Neural cell (in vitro differentiated cells): ENCODE measurements around the gene AGBL5.

Experiments
- EP300 ChIP-seq: fragments of 450-650 bp; conservative IDR thresholded peaks from 2 replicates; pipeline ENCODE4 v1.6.1; 2014; ENCODE audit warnings: antibody characterized with exemption, mild to moderate bottlenecking, moderate library complexity; ENCODE audit not compliant: poor library complexity, severe bottlenecking
- EZH2 ChIP-seq: fragments of 200-600, 300-800 bp; shearing (Covaris generic), sonication (generic); IDR thresholded peaks from 2 replicates; pipeline ENCODE4 v1.6.1; 2014; ENCODE audit warnings: antibody characterized with exemption, low read length, borderline replicate concordance, mild to moderate bottlenecking; ENCODE audit not compliant: insufficient read depth, poor library complexity, severe bottlenecking
- POLR2AphosphoS5 ChIP-seq: IDR thresholded peaks from 2 replicates; pipeline ENCODE4 v1.6.1; 2012
- RAD21 ChIP-seq: fragments of 450-650 bp; conservative IDR thresholded peaks from 2 replicates; pipeline ENCODE4 v1.6.1; 2014; ENCODE audit warnings: antibody characterized with exemption, mild to moderate bottlenecking, moderate library complexity
- SMC3 ChIP-seq: fragments of 450-650 bp; conservative IDR thresholded peaks from 2 replicates; pipeline ENCODE4 v1.6.1; 2014; ENCODE audit warnings: antibody characterized with exemption, mild to moderate bottlenecking, moderate library complexity; ENCODE audit not compliant: poor library complexity
- TAF1 ChIP-seq: IDR thresholded peaks from 2 replicates; pipeline ENCODE4 v1.6.1; 2012; ENCODE audit warnings: low read depth
- TF ChIP-seq, protein P1 (sequence below): IDR thresholded peaks from 2 replicates; pipeline ENCODE4 v1.6.1; 2012; ENCODE audit warnings: borderline replicate concordance
- TF ChIP-seq, protein P2 (sequence below): fragments of 450-650 bp; IDR thresholded peaks from 2 replicates; pipeline ENCODE4 v1.5.1; 2014; ENCODE audit warnings: antibody characterized with exemption, mild to moderate bottlenecking, moderate library complexity; ENCODE audit not compliant: poor library complexity, severe bottlenecking

DNA sequence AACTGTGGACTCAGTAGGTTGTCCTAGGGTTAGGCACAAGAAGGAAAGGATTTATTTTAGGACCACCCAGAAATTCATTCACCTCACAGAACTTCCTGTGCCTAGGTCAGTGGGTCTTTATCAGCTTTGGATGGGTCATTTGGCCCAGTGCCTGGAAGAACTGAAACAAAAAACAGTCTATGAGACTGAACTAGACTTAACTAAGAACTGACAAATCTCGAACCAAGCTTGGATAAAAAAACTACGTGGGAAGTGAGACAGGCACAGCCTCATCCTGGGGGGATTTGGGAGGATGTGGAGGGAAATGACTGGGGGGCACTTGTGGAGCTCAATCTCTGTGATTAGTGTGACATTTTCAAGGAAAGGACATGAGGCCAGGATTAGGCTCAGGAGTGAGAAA lies 22.3 kb downstream of the AGBL5 start:
- TF ChIP-seq, protein P1, sequence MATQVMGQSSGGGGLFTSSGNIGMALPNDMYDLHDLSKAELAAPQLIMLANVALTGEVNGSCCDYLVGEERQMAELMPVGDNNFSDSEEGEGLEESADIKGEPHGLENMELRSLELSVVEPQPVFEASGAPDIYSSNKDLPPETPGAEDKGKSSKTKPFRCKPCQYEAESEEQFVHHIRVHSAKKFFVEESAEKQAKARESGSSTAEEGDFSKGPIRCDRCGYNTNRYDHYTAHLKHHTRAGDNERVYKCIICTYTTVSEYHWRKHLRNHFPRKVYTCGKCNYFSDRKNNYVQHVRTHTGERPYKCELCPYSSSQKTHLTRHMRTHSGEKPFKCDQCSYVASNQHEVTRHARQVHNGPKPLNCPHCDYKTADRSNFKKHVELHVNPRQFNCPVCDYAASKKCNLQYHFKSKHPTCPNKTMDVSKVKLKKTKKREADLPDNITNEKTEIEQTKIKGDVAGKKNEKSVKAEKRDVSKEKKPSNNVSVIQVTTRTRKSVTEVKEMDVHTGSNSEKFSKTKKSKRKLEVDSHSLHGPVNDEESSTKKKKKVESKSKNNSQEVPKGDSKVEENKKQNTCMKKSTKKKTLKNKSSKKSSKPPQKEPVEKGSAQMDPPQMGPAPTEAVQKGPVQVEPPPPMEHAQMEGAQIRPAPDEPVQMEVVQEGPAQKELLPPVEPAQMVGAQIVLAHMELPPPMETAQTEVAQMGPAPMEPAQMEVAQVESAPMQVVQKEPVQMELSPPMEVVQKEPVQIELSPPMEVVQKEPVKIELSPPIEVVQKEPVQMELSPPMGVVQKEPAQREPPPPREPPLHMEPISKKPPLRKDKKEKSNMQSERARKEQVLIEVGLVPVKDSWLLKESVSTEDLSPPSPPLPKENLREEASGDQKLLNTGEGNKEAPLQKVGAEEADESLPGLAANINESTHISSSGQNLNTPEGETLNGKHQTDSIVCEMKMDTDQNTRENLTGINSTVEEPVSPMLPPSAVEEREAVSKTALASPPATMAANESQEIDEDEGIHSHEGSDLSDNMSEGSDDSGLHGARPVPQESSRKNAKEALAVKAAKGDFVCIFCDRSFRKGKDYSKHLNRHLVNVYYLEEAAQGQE = no peak
- TF ChIP-seq POLR2AphosphoS5 (no peak), TAF1 (no peak), RAD21 (no peak), SMC3 (no peak), EZH2 (no peak), EP300 (no peak)
- TF ChIP-seq, protein P2, sequence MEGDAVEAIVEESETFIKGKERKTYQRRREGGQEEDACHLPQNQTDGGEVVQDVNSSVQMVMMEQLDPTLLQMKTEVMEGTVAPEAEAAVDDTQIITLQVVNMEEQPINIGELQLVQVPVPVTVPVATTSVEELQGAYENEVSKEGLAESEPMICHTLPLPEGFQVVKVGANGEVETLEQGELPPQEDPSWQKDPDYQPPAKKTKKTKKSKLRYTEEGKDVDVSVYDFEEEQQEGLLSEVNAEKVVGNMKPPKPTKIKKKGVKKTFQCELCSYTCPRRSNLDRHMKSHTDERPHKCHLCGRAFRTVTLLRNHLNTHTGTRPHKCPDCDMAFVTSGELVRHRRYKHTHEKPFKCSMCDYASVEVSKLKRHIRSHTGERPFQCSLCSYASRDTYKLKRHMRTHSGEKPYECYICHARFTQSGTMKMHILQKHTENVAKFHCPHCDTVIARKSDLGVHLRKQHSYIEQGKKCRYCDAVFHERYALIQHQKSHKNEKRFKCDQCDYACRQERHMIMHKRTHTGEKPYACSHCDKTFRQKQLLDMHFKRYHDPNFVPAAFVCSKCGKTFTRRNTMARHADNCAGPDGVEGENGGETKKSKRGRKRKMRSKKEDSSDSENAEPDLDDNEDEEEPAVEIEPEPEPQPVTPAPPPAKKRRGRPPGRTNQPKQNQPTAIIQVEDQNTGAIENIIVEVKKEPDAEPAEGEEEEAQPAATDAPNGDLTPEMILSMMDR = no peak
